ENCODE measurements around the gene ABCD1. TPM values are rescaled to one million over a fixed set of nuclear protein-coding genes. Genes with fewer than 3 reads are reported as not detected.

Gene ABCD1
- total RNA-seq, 2 donors from 2014 or later: 9.7 to 97.8 TPM

DNA sequence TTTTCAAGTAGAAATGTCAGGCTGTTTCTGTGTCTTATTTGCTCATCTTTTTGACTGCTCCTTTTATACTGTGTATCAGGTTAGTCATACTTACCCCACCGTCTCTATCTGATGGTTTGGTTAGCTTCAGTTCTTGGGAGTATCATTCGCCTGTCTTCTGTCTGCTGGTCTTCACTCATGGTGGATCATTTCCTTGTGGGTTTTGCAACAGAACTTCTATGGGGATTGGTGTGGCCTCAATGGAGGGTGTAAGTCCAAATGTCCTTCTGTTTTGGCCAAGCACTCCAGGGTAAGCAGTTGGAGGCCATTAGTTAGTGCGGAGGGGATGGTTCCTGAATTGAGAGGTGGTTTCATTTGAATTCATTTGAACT lies 7.2 kb downstream of the ABCD1 start:
- no peaks in the 10 kb centered on the region for H3K36me3 ChIP-seq
- no peaks in the 10 kb centered on the region for H3K4me1 ChIP-seq (replicated peaks)
- intact Hi-C loops (cut with DNase I): no loop called here
- H3K27ac ChIP-seq: no peak overlapping the region
- H3K27me3 ChIP-seq (replicated peaks; ENCODE audit: insufficient read depth): no peaks in the 10 kb centered on the region
- DNase-seq (ENCODE audit: low spot score): no peak
- 93% methylated on average over 3 of the region's 3 CpGs for WGBS
- no peaks in the 10 kb centered on the region for H3K9me3 ChIP-seq
- no peak overlapping the region for H3K4me3 ChIP-seq
- TF ChIP-seq POLR2AphosphoS5 (IDR thresholded peaks at IDR 0.05): no peak
- no peak for TF ChIP-seq CTCF (IDR thresholded peaks at IDR 0.05)
- no peak for TF ChIP-seq POLR2A (IDR thresholded peaks at IDR 0.05)

DNA sequence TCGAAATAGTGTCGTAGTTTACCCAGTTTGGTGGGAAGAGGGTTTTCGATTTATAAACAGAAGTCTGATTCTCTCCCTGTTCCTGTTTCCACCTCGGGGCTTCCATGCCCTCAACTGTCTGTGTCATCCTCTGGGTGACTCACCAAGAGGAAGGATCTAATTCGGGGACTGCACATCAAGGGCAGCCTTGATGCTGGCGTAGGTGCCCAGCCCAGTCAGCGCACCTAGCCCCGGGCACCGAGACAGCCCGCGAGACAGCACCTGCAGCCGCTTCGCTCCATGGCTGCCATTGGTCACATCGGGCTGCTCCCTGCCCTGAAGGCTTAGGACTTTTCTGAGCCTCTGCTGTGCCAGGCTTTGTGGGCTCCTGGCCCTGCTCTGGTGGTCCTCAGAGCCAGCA lies 7.7 kb downstream of the ABCD1 start:
- 91% methylated on average over 10 of the region's 14 CpGs for WGBS
- intact Hi-C loops (cut with DNase I): no loop called here
- no peaks in the 10 kb centered on the region for H3K9me3 ChIP-seq
- no peaks in the 10 kb centered on the region for H3K4me1 ChIP-seq (replicated peaks)
- H3K27ac ChIP-seq: no peak overlapping the region
- H3K4me3 ChIP-seq: no peak overlapping the region
- no peak for DNase-seq (ENCODE audit: low spot score)
- no peaks in the 10 kb centered on the region for H3K36me3 ChIP-seq
- no peak for TF ChIP-seq POLR2A (IDR thresholded peaks at IDR 0.05)
- TF ChIP-seq CTCF (IDR thresholded peaks at IDR 0.05): no peak
- TF ChIP-seq POLR2AphosphoS5 (IDR thresholded peaks at IDR 0.05): no peak
- no peaks in the 10 kb centered on the region for H3K27me3 ChIP-seq (replicated peaks; ENCODE audit: insufficient read depth)

DNA sequence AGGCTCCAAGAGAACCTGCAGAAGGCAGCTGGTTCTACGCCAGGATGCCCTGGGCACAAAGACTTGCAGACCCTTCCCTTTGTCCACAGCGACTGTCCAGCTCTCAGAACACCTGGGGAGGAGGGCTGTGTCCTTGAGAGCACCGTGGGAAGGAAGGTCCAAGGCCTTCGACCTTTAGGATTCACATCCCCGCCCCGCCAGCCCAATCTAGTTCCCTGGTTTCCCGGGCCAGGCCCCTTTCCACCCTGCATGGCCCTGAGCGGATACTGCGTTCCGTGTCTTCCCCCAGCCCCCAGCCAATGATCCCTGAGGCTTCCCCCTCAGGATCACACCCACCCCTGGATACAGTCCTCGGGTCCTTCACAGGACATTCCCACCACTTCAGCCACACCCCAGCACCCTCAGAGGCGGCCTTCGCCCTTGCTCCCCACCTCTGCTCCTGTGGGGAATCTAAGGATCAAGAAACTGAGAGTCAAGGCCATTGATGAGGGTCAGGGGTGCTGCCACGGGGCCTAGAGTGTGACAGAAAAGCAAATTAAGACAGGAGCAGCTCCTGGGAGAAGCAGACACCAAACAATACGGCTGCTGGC lies 9.1 kb downstream of the ABCD1 start:
- 91% methylated on average over 14 of the region's 15 CpGs for WGBS
- no peaks in the 10 kb centered on the region for H3K36me3 ChIP-seq

GRCh38 chrX:153734871-153735270 lies 10.2 kb downstream of the ABCD1 start:
- H3K27me3 ChIP-seq (replicated peaks; ENCODE audit: insufficient read depth): no peaks in the 10 kb centered on the region
- DNase-seq (ENCODE audit: low spot score): no peak
- TF ChIP-seq POLR2AphosphoS5 (IDR thresholded peaks at IDR 0.05) (no peak), POLR2A (IDR thresholded peaks at IDR 0.05) (no peak), CTCF (IDR thresholded peaks at IDR 0.05) (no peak)
- H3K4me1 ChIP-seq (replicated peaks): no peaks in the 10 kb centered on the region
- WGBS: 92% methylated on average over 2 of the region's 2 CpGs
- H3K4me3 ChIP-seq: no peak overlapping the region
- no peaks in the 10 kb centered on the region for H3K9me3 ChIP-seq
- intact Hi-C loops (cut with DNase I): no loop called here
- H3K27ac ChIP-seq: no peak overlapping the region
- H3K36me3 ChIP-seq: no peaks in the 10 kb centered on the region

More for the DNA sequence above, 9.1 kb downstream of the ABCD1 start:
- no peak overlapping the region for H3K4me3 ChIP-seq
- intact Hi-C loops (cut with DNase I): no loop called here
- no peak overlapping the region for H3K27ac ChIP-seq
- TF ChIP-seq CTCF (IDR thresholded peaks at IDR 0.05): no peak
- H3K9me3 ChIP-seq: no peaks in the 10 kb centered on the region
- no peaks in the 10 kb centered on the region for H3K4me1 ChIP-seq (replicated peaks)
- no peak for DNase-seq (ENCODE audit: low spot score)
- H3K27me3 ChIP-seq (replicated peaks; ENCODE audit: insufficient read depth): no peaks in the 10 kb centered on the region

DNA sequence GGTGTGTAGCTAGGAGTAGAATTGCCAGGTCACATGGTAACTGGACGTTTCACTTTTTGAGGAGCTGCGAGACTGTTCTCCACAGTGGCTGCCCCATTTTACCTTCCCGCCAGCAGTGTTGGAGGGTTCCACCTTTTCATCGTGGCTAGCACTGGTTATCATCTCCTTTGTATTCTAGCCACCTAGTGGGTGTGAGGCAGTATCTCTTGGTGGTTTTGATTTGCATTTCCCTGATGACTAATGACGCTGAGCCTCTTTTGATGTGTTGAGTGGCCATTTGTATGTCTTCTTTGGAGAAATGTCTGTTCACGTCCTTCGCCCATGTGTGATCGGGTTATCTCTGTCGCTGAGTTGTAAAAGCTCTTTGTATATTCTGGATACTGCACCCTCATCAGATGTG lies 10.6 kb downstream of the ABCD1 start:
- no peak for TF ChIP-seq POLR2A (IDR thresholded peaks at IDR 0.05)
- no peak for TF ChIP-seq POLR2AphosphoS5 (IDR thresholded peaks at IDR 0.05)
- TF ChIP-seq CTCF (IDR thresholded peaks at IDR 0.05): no peak
- intact Hi-C loops (cut with DNase I): no loop called here
- Histone ChIP-seq H3K36me3 (no peaks in the 10 kb centered on the region), H3K4me1 (replicated peaks) (no peaks in the 10 kb centered on the region), H3K27me3 (replicated peaks; ENCODE audit: insufficient read depth) (no peaks in the 10 kb centered on the region), H3K4me3 (no peak overlapping the region), H3K27ac (no peak overlapping the region), H3K9me3 (no peaks in the 10 kb centered on the region)
- DNase-seq (ENCODE audit: low spot score): no peak
- 81% methylated on average over 9 of the region's 9 CpGs for WGBS
